HL-60 (cell line): ENCODE measurements around the gene FAM234A.

Source experiments
- DNase-seq, 2 experiments: peaks; one replicate each; pipeline ENCODE4 v3.0.0-alpha.2; 2010 to 2020; ENCODE audit warnings: low read depth in 1 of 2, low spot score in 1 of 2
- H3K27ac ChIP-seq: fragments of 250-450 bp; sonication (Bioruptor Pico); replicated peaks from 2 replicates; pipeline ENCODE4 v1.5.1; 2020; ENCODE audit warnings: mild to moderate bottlenecking, moderate library complexity
- H3K27me3 ChIP-seq: fragments of 250-450 bp; sonication (Bioruptor Pico); 2 replicates; pipeline ENCODE4 v1.5.1; 2021; ENCODE audit warnings: mild to moderate bottlenecking, moderate library complexity; ENCODE audit not compliant: insufficient read depth, poor library complexity, severe bottlenecking
- H3K4me3 ChIP-seq: replicated peaks from 2 replicates; pipeline ENCODE4 v1.5.1; 2011; ENCODE audit warnings: mild to moderate bottlenecking, control low read depth, low read length; ENCODE audit not compliant: insufficient read depth
- CTCF ChIP-seq: IDR thresholded peaks from one replicate; pipeline ENCODE4 v1.5.1; 2011; ENCODE audit warnings: low read length, control low read depth, inconsistent platforms; ENCODE audit not compliant: insufficient read depth
- GABPA ChIP-seq: IDR thresholded peaks from 2 replicates; pipeline ENCODE4 v1.6.1; 2012; ENCODE audit warnings: low read depth
- POLR2AphosphoS5 ChIP-seq: IDR thresholded peaks from 2 replicates; pipeline ENCODE4 v1.6.1; 2012; ENCODE audit warnings: low read depth
- REST ChIP-seq: IDR thresholded peaks from 2 replicates; pipeline ENCODE4 v1.6.1; 2012; ENCODE audit warnings: low read depth; ENCODE audit not compliant: insufficient replicate concordance
- SPI1 ChIP-seq: IDR thresholded peaks from 2 replicates; pipeline ENCODE4 v1.6.1; 2012; ENCODE audit warnings: low read depth, mild to moderate bottlenecking, borderline replicate concordance

FAM234A gene

GRCh38 chr16:262121-262745, 27.6 kb downstream of the FAM234A start:
- no peak for DNase-seq
- H3K27ac ChIP-seq, result no peak overlapping the region

GRCh38 chr16:263182-263774, 28.7 kb downstream of the FAM234A start:
- DNase-seq, result no peak
- TF ChIP-seq CTCF, result no peak
- no peak for TF ChIP-seq POLR2AphosphoS5
- TF ChIP-seq SPI1, result no peak
- no peak for TF ChIP-seq REST
- TF ChIP-seq GABPA, result no peak
- H3K27ac ChIP-seq, result no peak overlapping the region
- no peak overlapping the region for H3K4me3 ChIP-seq
- no peaks in the 10 kb centered on the region for H3K27me3 ChIP-seq

More at GRCh38 chr16:262121-262745, 27.6 kb downstream of the FAM234A start:
- H3K4me3 ChIP-seq, result no peak overlapping the region
- H3K27me3 ChIP-seq, result no peaks in the 10 kb centered on the region
- TF ChIP-seq POLR2AphosphoS5, result no peak
- no peak for TF ChIP-seq CTCF
- TF ChIP-seq SPI1, result no peak
- no peak for TF ChIP-seq GABPA
- TF ChIP-seq REST, result no peak

GRCh38 chr16:263944-264343, 29.3 kb downstream of the FAM234A start:
- TF ChIP-seq SPI1, result no peak

GRCh38 chr16:264440-264951, 29.9 kb downstream of the FAM234A start:
- DNase-seq, result no peak
- peaks cover 3% of the 10 kb centered on the region for H3K27me3 ChIP-seq
- no peak overlapping the region for H3K27ac ChIP-seq
- TF ChIP-seq CTCF (no peak), SPI1 (no peak), GABPA (no peak), REST (no peak), POLR2AphosphoS5 (no peak)
- H3K4me3 ChIP-seq, result no peak overlapping the region

More at GRCh38 chr16:263944-264343, 29.3 kb downstream of the FAM234A start:
- Histone ChIP-seq H3K27me3 (peaks cover 3% of the 10 kb centered on the region), H3K4me3 (no peak overlapping the region), H3K27ac (no peak overlapping the region)
- DNase-seq, result no peak
